OCI-LY7 (cell line): ENCODE measurements around the gene SND1. TPM values are rescaled to one million over a fixed set of nuclear protein-coding genes. Genes with fewer than 3 reads are reported as not detected.

Experiments
- BruUV-seq: library from RNA; stranded (reverse); fragments of 400-500 nt; replicated peaks from 2 replicates; lab custom pipeline; 2021; lab: Mats Ljungman, UMichigan
- CTCF ChIA-PET: fragments of 300-600 bp; sonication (Branson Sonifier 250); formaldehyde crosslinking; loops from one replicate; lab custom pipeline; 2022; ENCODE audit warnings: antibody characterized with exemption; ENCODE audit not compliant: unreplicated experiment; lab: Charles Lee
- POLR2A ChIA-PET: fragments of 300-600 bp; sonication (Branson Sonifier 250); formaldehyde crosslinking; loops from one replicate; lab custom pipeline; 2022; ENCODE audit warnings: antibody characterized with exemption; lab: Charles Lee
- DNase-seq: peaks from one replicate; pipeline ENCODE4 v3.0.0-alpha.2; 2015; ENCODE audit warnings: low spot score
- H2AFZ ChIP-seq: fragments of 200-600 bp; sonication (generic), shearing (Covaris generic); 2 replicates; pipeline ENCODE4 v1.6.1; 2014; ENCODE audit warnings: mild to moderate bottlenecking, antibody characterized with exemption, low read length, moderate library complexity
- H3K27ac ChIP-seq: fragments of 200-600 bp; sonication (generic); 2 replicates; pipeline ENCODE4 v1.5.1; 2014; ENCODE audit warnings: mixed run types, low read depth, mild to moderate bottlenecking, moderate library complexity, low read length, inconsistent platforms; ENCODE audit not compliant: poor library complexity, severe bottlenecking
- H3K36me3 ChIP-seq: fragments of 200-600 bp; sonication (generic); 2 replicates; pipeline ENCODE4 v1.6.1; 2014; ENCODE audit warnings: mild to moderate bottlenecking, antibody characterized with exemption, low read length, moderate library complexity, mixed read lengths; ENCODE audit not compliant: insufficient read depth
- H3K4me1 ChIP-seq: fragments of 200-600 bp; sonication (generic); 2 replicates; pipeline ENCODE4 v1.5.1; 2014; ENCODE audit warnings: mild to moderate bottlenecking, low read length; ENCODE audit not compliant: insufficient read depth, poor library complexity, severe bottlenecking
- H3K4me2 ChIP-seq: fragments of 200-600 bp; sonication (generic); 2 replicates; pipeline ENCODE4 v1.6.1; 2014; ENCODE audit warnings: mild to moderate bottlenecking, low read length
- H3K4me3 ChIP-seq: fragments of 200-600 bp; sonication (generic); 2 replicates; pipeline ENCODE4 v1.5.1; 2014; ENCODE audit warnings: mild to moderate bottlenecking, low read depth, low read length; ENCODE audit not compliant: poor library complexity, severe bottlenecking
- H3K79me2 ChIP-seq: fragments of 200-600 bp; sonication (generic); 2 replicates; pipeline ENCODE4 v1.6.1; 2016; ENCODE audit warnings: low read depth, mild to moderate bottlenecking, low read length, moderate library complexity, mixed read lengths; ENCODE audit not compliant: insufficient read depth
- H3K9me2 ChIP-seq: fragments of 200-600 bp; sonication (generic); 2 replicates; pipeline ENCODE4 v1.6.1; 2016; ENCODE audit warnings: mild to moderate bottlenecking, low read length, mixed read lengths; ENCODE audit not compliant: insufficient read depth
- H3K9me3 ChIP-seq: fragments of 200-600 bp; sonication (generic); 2 replicates; pipeline ENCODE4 v1.6.1; 2014; ENCODE audit warnings: mild to moderate bottlenecking, mixed run types, low read length, mixed read lengths
- H4K20me1 ChIP-seq: fragments of 200-600 bp; sonication (generic); 2 replicates; pipeline ENCODE4 v1.6.1; 2014; ENCODE audit warnings: mild to moderate bottlenecking, antibody characterized with exemption, low read length, moderate library complexity, mixed read lengths; ENCODE audit not compliant: insufficient read depth
- EZH2phosphoT487 ChIP-seq: fragments of 200-600 bp; sonication (generic); IDR thresholded peaks from 2 replicates; pipeline ENCODE4 v1.6.1; 2018; ENCODE audit warnings: low read depth, borderline replicate concordance, mild to moderate bottlenecking, mixed run types, antibody characterized with exemption, low read length, moderate library complexity, mixed read lengths
- intact Hi-C: fragments of 100-400 bp; cut with micrococcal nuclease; formaldehyde crosslinking; loops from one replicate; pipeline ENCODE4 v1.10.0; 2022; ENCODE audit not compliant: unreplicated experiment
- total RNA-seq, 2 experiments: library from RNA; depleted of rRNA in 1 of 2; stranded (reverse); fragments of >200 nt in 1 of 2; shearing (Covaris generic) in 1 of 2; gene quantifications; 2 replicates each; pipeline ENCODE4 v1.2.3, GENCODE V29; 2014 to 2022
- TF ChIP-seq, protein P1 (sequence below): fragments of 200-600 bp; sonication (generic); conservative IDR thresholded peaks from 2 replicates; pipeline ENCODE4 v1.5.1; 2014; ENCODE audit warnings: mild to moderate bottlenecking, antibody characterized with exemption, low read length, moderate library complexity, mixed read lengths

Gene SND1
- total RNA-seq, 2 experiments from 2014 or later = 111 to 221 TPM

DNA sequence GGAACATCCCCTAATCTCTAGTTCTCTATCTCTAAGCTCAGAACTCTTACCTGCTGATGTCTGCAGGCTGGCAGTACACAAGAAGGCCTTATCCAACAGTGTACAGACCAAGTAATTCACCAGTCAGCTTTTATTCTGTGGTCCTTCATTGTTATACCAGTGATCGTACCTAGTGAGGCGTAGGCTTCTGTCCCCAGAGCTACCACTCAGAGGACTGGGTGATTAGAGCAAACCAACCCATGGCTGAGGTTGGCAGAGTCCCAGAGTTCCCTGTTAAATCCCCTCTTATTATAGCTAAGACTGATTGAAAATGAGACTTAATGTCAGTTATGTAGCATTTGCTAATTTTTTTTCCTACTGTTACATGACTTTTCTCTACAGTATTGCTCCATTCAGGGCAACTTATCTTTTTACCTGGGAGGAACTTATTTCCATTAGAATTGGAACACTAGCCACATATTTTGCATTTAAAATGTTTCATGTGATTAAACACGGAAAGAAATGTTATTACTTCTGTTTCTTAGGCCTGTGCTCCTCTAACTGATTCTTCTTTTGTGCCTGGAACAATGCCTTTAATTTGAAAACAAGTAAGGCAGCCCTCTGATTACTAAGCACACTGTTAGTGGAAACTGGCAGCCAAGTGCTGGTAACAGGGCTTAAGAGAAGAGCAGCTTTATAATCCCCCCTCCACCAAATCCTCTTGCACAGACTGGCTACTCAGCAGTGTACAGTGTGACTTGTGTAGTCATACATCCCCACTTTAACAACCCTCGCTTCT is 252.1 kb downstream of the SND1 start:
- peak overlapping the region; percentile 8; the same call in 1 of the 2 replicates for H3K4me2 ChIP-seq
- no peak overlapping the region for H2AFZ ChIP-seq
- H3K9me2 ChIP-seq = no peaks in the 10 kb centered on the region
- intact Hi-C loops = no loop called here
- ChIA-PET POLR2A (interaction anchor here (0.6 to 4.7 kb wide), 5 partner anchors 9 to 64 kb away, joined by 3 to 29 read pairs (median 4); no protein-coding TSS in a partner anchor), CTCF (no interaction called here)
- H3K4me3 ChIP-seq = no peak overlapping the region
- H3K9me3 ChIP-seq = no peaks in the 10 kb centered on the region
- peaks cover 19% of the 10 kb centered on the region; the same call in 1 of the 2 replicates for H4K20me1 ChIP-seq
- no TSS peak for BruUV-seq
- no peak for DNase-seq
- peaks cover 51% of the 10 kb centered on the region for H3K4me1 ChIP-seq
- no peak overlapping the region for H3K27ac ChIP-seq
- no peaks in the 10 kb centered on the region for H3K79me2 ChIP-seq
- TF ChIP-seq EZH2phosphoT487 = no peak
- TF ChIP-seq, protein P1, sequence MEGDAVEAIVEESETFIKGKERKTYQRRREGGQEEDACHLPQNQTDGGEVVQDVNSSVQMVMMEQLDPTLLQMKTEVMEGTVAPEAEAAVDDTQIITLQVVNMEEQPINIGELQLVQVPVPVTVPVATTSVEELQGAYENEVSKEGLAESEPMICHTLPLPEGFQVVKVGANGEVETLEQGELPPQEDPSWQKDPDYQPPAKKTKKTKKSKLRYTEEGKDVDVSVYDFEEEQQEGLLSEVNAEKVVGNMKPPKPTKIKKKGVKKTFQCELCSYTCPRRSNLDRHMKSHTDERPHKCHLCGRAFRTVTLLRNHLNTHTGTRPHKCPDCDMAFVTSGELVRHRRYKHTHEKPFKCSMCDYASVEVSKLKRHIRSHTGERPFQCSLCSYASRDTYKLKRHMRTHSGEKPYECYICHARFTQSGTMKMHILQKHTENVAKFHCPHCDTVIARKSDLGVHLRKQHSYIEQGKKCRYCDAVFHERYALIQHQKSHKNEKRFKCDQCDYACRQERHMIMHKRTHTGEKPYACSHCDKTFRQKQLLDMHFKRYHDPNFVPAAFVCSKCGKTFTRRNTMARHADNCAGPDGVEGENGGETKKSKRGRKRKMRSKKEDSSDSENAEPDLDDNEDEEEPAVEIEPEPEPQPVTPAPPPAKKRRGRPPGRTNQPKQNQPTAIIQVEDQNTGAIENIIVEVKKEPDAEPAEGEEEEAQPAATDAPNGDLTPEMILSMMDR = no peak
- peaks cover 35% of the 10 kb centered on the region for H3K36me3 ChIP-seq

DNA sequence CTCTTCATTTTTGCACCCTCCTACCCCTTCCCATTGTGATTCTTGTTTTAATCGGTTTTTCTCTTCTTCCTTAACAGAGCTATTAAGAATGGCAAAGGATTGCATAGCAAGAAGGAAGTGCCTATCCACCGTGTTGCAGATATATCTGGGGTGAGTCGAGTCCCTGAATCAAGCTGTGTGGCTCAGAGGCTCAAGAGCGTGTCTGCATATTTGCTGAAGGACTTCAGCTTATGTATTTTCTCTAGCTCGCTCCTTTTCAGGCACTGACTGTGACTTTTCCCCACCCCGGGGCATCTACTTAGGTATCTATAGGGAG is 252.6 kb downstream of the SND1 start:
- Histone ChIP-seq H2AFZ (no peak overlapping the region), H3K4me3 (no peak overlapping the region), H4K20me1 (peaks cover 19% of the 10 kb centered on the region; the same call in 1 of the 2 replicates), H3K4me1 (peaks cover 51% of the 10 kb centered on the region), H3K27ac (no peak overlapping the region), H3K36me3 (peaks cover 38% of the 10 kb centered on the region), H3K9me3 (no peaks in the 10 kb centered on the region), H3K9me2 (no peaks in the 10 kb centered on the region), H3K79me2 (no peaks in the 10 kb centered on the region), H3K4me2 (no peak overlapping the region)
- CTCF ChIA-PET = no interaction called here
- intact Hi-C loops = no loop called here
- DNase-seq = no peak
- POLR2A ChIA-PET = interaction anchor here (0.8 to 4.7 kb wide), 3 partner anchors 8 to 17 kb away, joined by 3 to 29 read pairs (median 13); no protein-coding TSS in a partner anchor
- TF ChIP-seq EZH2phosphoT487 = no peak
- TF ChIP-seq, protein P1 = no peak
- BruUV-seq = no TSS peak

DNA sequence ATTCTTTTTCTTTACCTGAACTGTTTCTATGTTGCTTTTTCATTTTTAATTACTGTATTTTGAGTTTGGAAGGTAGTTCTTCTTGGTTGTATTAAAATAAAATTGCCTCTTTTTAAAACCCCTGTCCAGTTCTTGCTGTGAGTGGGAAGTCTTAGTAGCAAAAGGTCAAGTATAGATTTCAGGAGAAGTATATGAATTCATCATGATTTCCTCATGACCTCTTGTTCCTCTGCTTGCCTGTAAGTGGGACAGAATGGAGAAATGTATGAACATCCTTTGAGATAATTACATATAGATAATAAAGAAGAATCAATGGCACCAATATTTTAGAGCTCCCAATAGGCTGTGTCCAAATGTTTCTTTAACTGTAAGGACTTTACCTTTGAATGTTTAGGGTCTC is 253.0 kb downstream of the SND1 start:
- no peak overlapping the region for H3K27ac ChIP-seq
- H2AFZ ChIP-seq = no peak overlapping the region
- POLR2A ChIA-PET = interaction anchor here (0.7 to 4.7 kb wide), 7 partner anchors 8 to 27 kb away, joined by 3 to 29 read pairs (median 3); no protein-coding TSS in a partner anchor
- no peak for DNase-seq
- H3K4me2 ChIP-seq = no peak overlapping the region
- H3K4me3 ChIP-seq = no peak overlapping the region
- intact Hi-C loops = no loop called here
- BruUV-seq = no TSS peak
- peaks cover 51% of the 10 kb centered on the region for H3K4me1 ChIP-seq
- H4K20me1 ChIP-seq = peaks cover 19% of the 10 kb centered on the region; the same call in 1 of the 2 replicates
- TF ChIP-seq, protein P1 = no peak
- TF ChIP-seq EZH2phosphoT487 = no peak
- H3K9me3 ChIP-seq = no peaks in the 10 kb centered on the region
- CTCF ChIA-PET = no interaction called here
- H3K79me2 ChIP-seq = no peaks in the 10 kb centered on the region
- no peaks in the 10 kb centered on the region for H3K9me2 ChIP-seq
- peaks cover 38% of the 10 kb centered on the region for H3K36me3 ChIP-seq
